MM.1S (cell line): Measurements from ENCODE around the gene G3BP1.

Source experiments
- EZH2 ChIP-seq: fragments of 300-600 bp; sonication (generic); optimal IDR thresholded peaks from 2 replicates; pipeline ENCODE3; 2017; ENCODE audit warnings: low read depth, mild to moderate bottlenecking, antibody characterized with exemption, low read length, mixed read lengths
- TF ChIP-seq, protein P1 (sequence below): fragments of 300-600 bp; sonication (generic); IDR thresholded peaks from 2 replicates; pipeline ENCODE4 v1.5.1; 2016; ENCODE audit warnings: antibody characterized with exemption, low read length, mixed read lengths

DNA sequence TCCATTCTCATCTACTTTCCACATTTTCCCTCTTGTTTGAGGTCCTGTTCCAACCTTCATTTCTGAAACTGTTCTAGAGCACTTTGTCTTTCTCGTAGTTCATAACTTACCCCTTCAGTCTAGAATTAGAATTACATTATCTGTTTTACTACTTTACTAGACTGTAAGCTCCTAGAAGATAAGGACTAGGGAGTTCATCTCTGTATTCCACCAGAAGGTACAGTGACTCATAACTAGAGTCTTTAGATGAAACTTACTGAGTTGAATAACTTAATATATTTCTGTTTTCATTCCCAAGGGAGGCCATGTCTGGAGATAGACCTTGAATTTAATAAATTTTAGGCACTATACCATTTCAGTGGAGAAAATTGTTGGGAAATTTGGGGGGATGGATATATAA, 38.7 kb downstream of the G3BP1 start:
- TF ChIP-seq, protein P1, sequence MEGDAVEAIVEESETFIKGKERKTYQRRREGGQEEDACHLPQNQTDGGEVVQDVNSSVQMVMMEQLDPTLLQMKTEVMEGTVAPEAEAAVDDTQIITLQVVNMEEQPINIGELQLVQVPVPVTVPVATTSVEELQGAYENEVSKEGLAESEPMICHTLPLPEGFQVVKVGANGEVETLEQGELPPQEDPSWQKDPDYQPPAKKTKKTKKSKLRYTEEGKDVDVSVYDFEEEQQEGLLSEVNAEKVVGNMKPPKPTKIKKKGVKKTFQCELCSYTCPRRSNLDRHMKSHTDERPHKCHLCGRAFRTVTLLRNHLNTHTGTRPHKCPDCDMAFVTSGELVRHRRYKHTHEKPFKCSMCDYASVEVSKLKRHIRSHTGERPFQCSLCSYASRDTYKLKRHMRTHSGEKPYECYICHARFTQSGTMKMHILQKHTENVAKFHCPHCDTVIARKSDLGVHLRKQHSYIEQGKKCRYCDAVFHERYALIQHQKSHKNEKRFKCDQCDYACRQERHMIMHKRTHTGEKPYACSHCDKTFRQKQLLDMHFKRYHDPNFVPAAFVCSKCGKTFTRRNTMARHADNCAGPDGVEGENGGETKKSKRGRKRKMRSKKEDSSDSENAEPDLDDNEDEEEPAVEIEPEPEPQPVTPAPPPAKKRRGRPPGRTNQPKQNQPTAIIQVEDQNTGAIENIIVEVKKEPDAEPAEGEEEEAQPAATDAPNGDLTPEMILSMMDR: no peak
- TF ChIP-seq EZH2: no peak
